ENCODE measurements around the gene RASSF7.

DNA sequence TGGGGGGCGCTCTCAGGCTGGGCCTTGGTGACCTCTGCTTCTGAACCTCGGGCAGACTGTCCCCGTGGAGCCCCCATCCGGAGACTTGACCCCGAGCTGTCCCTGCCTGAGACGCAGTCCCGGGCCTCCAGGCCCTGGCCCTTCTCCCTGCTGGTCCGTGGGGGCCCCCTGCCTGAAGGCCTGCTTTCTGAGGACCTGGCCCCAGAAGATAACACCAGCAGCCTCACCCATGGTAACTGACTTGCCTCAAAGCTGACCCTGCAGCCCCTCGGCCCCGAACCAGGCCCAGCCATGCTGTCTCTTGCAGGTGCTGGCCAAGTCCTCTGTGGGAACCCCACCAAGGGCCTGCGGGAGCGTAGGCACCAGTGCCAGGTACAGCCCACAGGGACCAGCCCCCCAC, 9.2 kb upstream of the RASSF7 start:
- no peak for TF ChIP-seq POLR2A (IDR thresholded peaks at IDR 0.05; ENCODE audit: low read depth, low read length)
- no peak for TF ChIP-seq TAF1 (IDR thresholded peaks at IDR 0.05; ENCODE audit: low read depth, low read length)
- TF ChIP-seq POLR2AphosphoS5 (IDR thresholded peaks at IDR 0.05; ENCODE audit: low read depth, low read length) = no peak

Measured in GM12891 (cell line).